Keratinocyte (primary cell): ENCODE results near the gene RBMY1F.
"Not testable (repeated sequence)": the region's sequence is repeated elsewhere in the genome, so short reads cannot be mapped to it uniquely, and the experiment has no call there.

Experiments
- EZH2 ChIP-seq: IDR thresholded peaks from one replicate; pipeline ENCODE4 v1.6.1; 2012; ENCODE audit warnings: inconsistent platforms, mild to moderate bottlenecking, low read length, moderate library complexity
- TF ChIP-seq, protein P1 (sequence below), 3 experiments: IDR thresholded peaks in 1 of 3; conservative IDR thresholded peaks in 1 of 3; optimal IDR thresholded peaks in 1 of 3; 2 replicates in 2 of 3; 3 replicates in 1 of 3; pipeline versions ENCODE3 to v1.5.1; 2011; ENCODE audit warnings: low read length in 3 of 3, mild to moderate bottlenecking in 3 of 3, moderate library complexity in 2 of 3, control low read depth in 1 of 3, inconsistent platforms in 1 of 3; ENCODE audit not compliant: insufficient read depth in 2 of 3; ENCODE audit errors: extremely low read depth in 1 of 3

DNA sequence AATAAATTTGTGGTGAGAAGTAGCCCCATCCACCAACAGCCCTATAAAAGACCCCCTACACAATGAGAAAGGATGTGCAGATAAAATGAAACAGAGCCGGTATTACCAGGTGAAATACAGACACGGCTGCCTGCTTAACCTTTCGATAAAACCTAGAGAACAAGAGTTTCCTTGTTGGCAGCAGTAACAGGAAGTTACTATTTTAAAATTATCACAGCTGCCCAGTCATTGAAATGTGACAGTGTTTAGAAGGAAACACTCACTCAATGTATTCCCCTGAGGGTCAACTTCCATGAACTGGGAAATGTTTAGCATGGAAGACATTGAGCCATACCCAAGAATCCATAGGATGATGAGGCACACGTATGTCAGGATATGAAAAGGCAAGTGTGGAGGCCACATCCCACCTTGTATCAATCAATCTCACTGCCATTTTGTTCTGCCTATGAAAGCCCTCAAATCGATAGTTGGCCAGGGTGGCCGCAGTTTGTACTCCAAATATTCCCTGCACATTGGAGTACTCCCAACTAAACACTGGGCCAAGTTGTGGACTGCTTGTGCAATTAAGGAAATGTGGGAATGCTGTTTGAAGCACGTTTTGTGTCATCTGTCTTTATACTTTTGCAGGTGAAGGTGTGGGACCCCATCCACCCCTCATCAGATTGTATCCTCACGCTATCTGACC lies 41.6 kb downstream of the RBMY1F start:
- TF ChIP-seq, protein P1, sequence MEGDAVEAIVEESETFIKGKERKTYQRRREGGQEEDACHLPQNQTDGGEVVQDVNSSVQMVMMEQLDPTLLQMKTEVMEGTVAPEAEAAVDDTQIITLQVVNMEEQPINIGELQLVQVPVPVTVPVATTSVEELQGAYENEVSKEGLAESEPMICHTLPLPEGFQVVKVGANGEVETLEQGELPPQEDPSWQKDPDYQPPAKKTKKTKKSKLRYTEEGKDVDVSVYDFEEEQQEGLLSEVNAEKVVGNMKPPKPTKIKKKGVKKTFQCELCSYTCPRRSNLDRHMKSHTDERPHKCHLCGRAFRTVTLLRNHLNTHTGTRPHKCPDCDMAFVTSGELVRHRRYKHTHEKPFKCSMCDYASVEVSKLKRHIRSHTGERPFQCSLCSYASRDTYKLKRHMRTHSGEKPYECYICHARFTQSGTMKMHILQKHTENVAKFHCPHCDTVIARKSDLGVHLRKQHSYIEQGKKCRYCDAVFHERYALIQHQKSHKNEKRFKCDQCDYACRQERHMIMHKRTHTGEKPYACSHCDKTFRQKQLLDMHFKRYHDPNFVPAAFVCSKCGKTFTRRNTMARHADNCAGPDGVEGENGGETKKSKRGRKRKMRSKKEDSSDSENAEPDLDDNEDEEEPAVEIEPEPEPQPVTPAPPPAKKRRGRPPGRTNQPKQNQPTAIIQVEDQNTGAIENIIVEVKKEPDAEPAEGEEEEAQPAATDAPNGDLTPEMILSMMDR (optimal IDR thresholded peaks at IDR 0.05 in 1 of 3, IDR thresholded peaks at IDR 0.05 in 1 of 3, conservative IDR thresholded peaks at IDR 0.05 in 1 of 3; ENCODE audit: extremely low read depth in 1 of 3, insufficient read depth in 2 of 3, low read length in 3 of 3), result not testable (repeated sequence)
- not testable (repeated sequence) for TF ChIP-seq EZH2
